A549 (cell line): ENCODE measurements around the gene NELFCD. TPM values are rescaled to one million over a fixed set of nuclear protein-coding genes. Genes with fewer than 3 reads are reported as not detected.
"Not testable (repeated sequence)": the region's sequence is repeated elsewhere in the genome, so short reads cannot be mapped to it uniquely, and the experiment has no call there.

Experiments
- ATAC-seq, 2 experiments: fragments of 200-7000 bp in 1 of 2; fragments of >200 bp in 1 of 2; cut with Nextera tagmentation in 1 of 2; cut with Tn5 transposase in 1 of 2; 3 replicates each; pipeline versions ENCODE4 v1.8.0 to v1.9.1; 2018 to 2020; ENCODE audit warnings: mild to moderate bottlenecking in 1 of 2, moderate library complexity in 1 of 2
- CTCF ChIA-PET: fragments of 300-600 bp; sonication (Branson Sonifier 250); formaldehyde crosslinking; extraction: SDS; loops from one replicate; lab custom pipeline; 2021; ENCODE audit warnings: antibody characterized with exemption, inconsistent platforms; lab: Yijun Ruan, JAX
- POLR2A ChIA-PET: fragments of 350-600 bp; formaldehyde crosslinking; extraction: SDS; loops from one replicate; lab custom pipeline; 2021; ENCODE audit warnings: antibody characterized with exemption, inconsistent platforms; lab: Yijun Ruan, JAX
- DNase-seq, 2 experiments: peaks; one replicate each; pipeline versions ENCODE4 v3.0.0 to v3.0.0-alpha.2; 2011 to 2016; ENCODE audit warnings: low read depth in 1 of 2, low spot score in 1 of 2
- FAIRE-seq: peaks from 2 replicates; lab custom pipeline; 2011; peaks lifted over from hg19 to GRCh38; lab: Jason Lieb, UNC
- H3K27ac ChIP-seq, 2 experiments: fragments of >200 bp; sonication (Bioruptor Twin); formaldehyde crosslinking; 3 replicates each; pipeline ENCODE4 v1.5.1; 2016 to 2017
- H3K4me1 ChIP-seq: fragments of >200 bp; sonication (Bioruptor Twin); formaldehyde crosslinking; 3 replicates; pipeline ENCODE4 v1.6.1; 2016
- H3K4me2 ChIP-seq: fragments of >200 bp; sonication (Bioruptor Twin); formaldehyde crosslinking; 3 replicates; pipeline ENCODE4 v1.6.1; 2016
- H3K4me3 ChIP-seq: fragments of >200 bp; sonication (Bioruptor Twin); formaldehyde crosslinking; 3 replicates; pipeline ENCODE4 v1.5.1; 2016
- H3K9me3 ChIP-seq: fragments of >200 bp; sonication (Bioruptor Twin); formaldehyde crosslinking; 3 replicates; pipeline ENCODE4 v1.6.1; 2016
- CHD4 ChIP-seq: fragments of 200-600 bp; sonication (generic); IDR thresholded peaks from 2 replicates; pipeline ENCODE4 v1.6.1; 2016; ENCODE audit warnings: antibody characterized with exemption, mild to moderate bottlenecking, borderline replicate concordance
- EHF ChIP-seq: fragments of 250-450 bp; sonication (Bioruptor Pico); IDR thresholded peaks from 2 replicates; pipeline ENCODE4 v1.5.0; 2020; ENCODE audit warnings: mild to moderate bottlenecking
- EHMT2 ChIP-seq: fragments of 200-600 bp; sonication (generic); IDR thresholded peaks from 2 replicates; pipeline ENCODE4 v1.6.1; 2016; ENCODE audit warnings: antibody characterized with exemption, low read depth, mild to moderate bottlenecking, moderate library complexity
- FOXS1 ChIP-seq: fragments of 250-450 bp; sonication (Bioruptor Pico); IDR thresholded peaks from 2 replicates; pipeline ENCODE4 v1.5.0; 2020; ENCODE audit warnings: mild to moderate bottlenecking, moderate library complexity
- HDAC2 ChIP-seq: fragments of 200-600 bp; sonication (generic); IDR thresholded peaks from 2 replicates; pipeline ENCODE4 v1.6.1; 2016
- HOXB5 ChIP-seq: fragments of 250-450 bp; sonication (Bioruptor Pico); IDR thresholded peaks from 2 replicates; pipeline ENCODE4 v1.5.0; 2020; ENCODE audit warnings: mild to moderate bottlenecking, moderate library complexity
- JUNB ChIP-seq: fragments of >200 bp; sonication (Bioruptor Twin); formaldehyde crosslinking; IDR thresholded peaks from 2 replicates; pipeline ENCODE4 v1.6.1; 2016
- NFE2L2 ChIP-seq: fragments of 150-350 bp; conservative IDR thresholded peaks from 2 replicates; pipeline ENCODE4 v1.6.1; 2014; ENCODE audit warnings: low read length
- RARB ChIP-seq: fragments of 250-450 bp; sonication (Bioruptor Pico); IDR thresholded peaks from 2 replicates; pipeline ENCODE4 v1.8.0; 2021; ENCODE audit warnings: mild to moderate bottlenecking, moderate library complexity
- RNF2 ChIP-seq: fragments of 200-600 bp; sonication (generic); IDR thresholded peaks from 2 replicates; pipeline ENCODE4 v1.6.1; 2016; ENCODE audit warnings: low read depth, mild to moderate bottlenecking, antibody characterized with exemption, moderate library complexity, borderline replicate concordance
- TFCP2L1 ChIP-seq: fragments of 250-450 bp; sonication (Bioruptor Pico); IDR thresholded peaks from 2 replicates; pipeline ENCODE4 v1.5.0; 2021; ENCODE audit warnings: mild to moderate bottlenecking
- ZC3H11A ChIP-seq: fragments of 450-650 bp; IDR thresholded peaks from 2 replicates; pipeline ENCODE4 v1.6.1; 2014; ENCODE audit warnings: antibody characterized with exemption, mild to moderate bottlenecking
- ZSCAN20 ChIP-seq: fragments of 250-450 bp; sonication (Bioruptor Pico); IDR thresholded peaks from 2 replicates; pipeline ENCODE4 v1.8.0; 2022; ENCODE audit warnings: mild to moderate bottlenecking, moderate library complexity
- WGBS: methylation state at CpG from one replicate; pipeline ENCODE4 v1.1.6; 2017; ENCODE audit errors: missing lambda C conversion rate; 5-methylcytosine and 5-hydroxymethylcytosine counted together
- polyA plus RNA-seq, 4 experiments: library from polyadenylated mRNA; depleted of rRNA in 3 of 4; stranded (reverse); fragments of >200 nt; fragmentation: RNase III in 1 of 4; extraction: RNeasy Plus Mini Kit Qiagen cat#74134 plus additional on column Dnase treatment in 1 of 4; gene quantifications; 2 replicates in 3 of 4; 3 replicates in 1 of 4; pipeline ENCODE4 v1.2.3, GENCODE V29; 2011 to 2017
- TF ChIP-seq, protein P1 (sequence below): IDR thresholded peaks from 2 replicates; pipeline ENCODE4 v1.6.1; 2012
- TF ChIP-seq, protein P2 (sequence below): fragments of >200 bp; sonication (Bioruptor Twin); formaldehyde crosslinking; IDR thresholded peaks from 2 replicates; pipeline ENCODE4 v1.6.1; 2016
- TF ChIP-seq, protein P3 (sequence below): fragments of 250-450 bp; sonication (Bioruptor Pico); IDR thresholded peaks from 2 replicates; pipeline ENCODE4 v1.5.0; 2020; ENCODE audit warnings: low read depth, mild to moderate bottlenecking, moderate library complexity
- TF ChIP-seq, protein P4 (sequence below): fragments of >200 bp; sonication (Bioruptor Twin); formaldehyde crosslinking; IDR thresholded peaks from 3 replicates; pipeline ENCODE4 v1.5.1; 2016
- TF ChIP-seq, protein P5 (sequence below): fragments of 200-600 bp; sonication (generic); IDR thresholded peaks from 2 replicates; pipeline ENCODE4 v1.6.1; 2016; ENCODE audit warnings: antibody characterized with exemption, mild to moderate bottlenecking, moderate library complexity

Gene NELFCD
- polyA plus RNA-seq, 2 of the 4 experiments (the other 2 are of a cell fraction): 58.8 to 74.0 TPM

DNA sequence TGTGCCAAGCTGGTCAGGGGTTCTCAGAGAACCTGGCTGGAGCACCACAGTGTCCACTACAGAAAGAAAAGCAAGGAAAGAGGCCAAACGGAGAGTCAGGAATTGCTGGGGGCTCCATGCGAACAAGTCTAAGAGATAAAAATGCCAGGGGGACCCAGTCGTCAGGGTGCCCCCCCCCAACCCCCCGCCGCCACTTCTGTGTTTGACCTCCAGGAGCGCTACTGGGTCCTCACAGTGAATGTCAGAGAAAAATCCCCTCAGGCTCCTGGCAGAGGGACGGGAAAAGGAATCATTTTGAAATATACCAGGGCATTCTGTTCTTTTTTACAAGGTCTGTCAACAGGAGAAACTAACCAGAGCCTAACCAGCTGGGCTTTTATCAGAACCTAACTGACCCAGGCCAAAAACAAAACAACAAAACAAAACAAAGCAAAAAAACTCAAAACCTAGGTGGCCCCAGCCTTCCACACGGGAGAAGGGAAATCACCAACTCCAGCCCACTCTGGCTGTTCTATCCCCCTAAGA, 17.9 kb upstream of the NELFCD start:
- H3K4me2 ChIP-seq: no peak overlapping the region
- DNase-seq (no peak), ATAC-seq (no peak), FAIRE-seq (no peak)
- H3K27ac ChIP-seq: no peak overlapping the region
- no peak overlapping the region for H3K4me3 ChIP-seq
- POLR2A ChIA-PET: no interaction called here
- CTCF ChIA-PET: no interaction called here
- WGBS: 32% methylated on average over 8 of the region's 8 CpGs
- H3K4me1 ChIP-seq: no peaks in the 10 kb centered on the region
- H3K9me3 ChIP-seq: peaks cover 15% of the 10 kb centered on the region
- TF ChIP-seq ZSCAN20 (CRISPR knock-in tag) (no peak), HDAC2 (no peak), ZC3H11A (no peak), TFCP2L1 (CRISPR knock-in tag) (no peak), EHMT2 (no peak), RNF2 (no peak), EHF (CRISPR knock-in tag) (no peak), FOXS1 (CRISPR knock-in tag) (no peak), HOXB5 (CRISPR knock-in tag) (no peak), RARB (CRISPR knock-in tag) (no peak), NFE2L2 (no peak), CHD4 (no peak), JUNB (no peak)
- TF ChIP-seq, protein P1, sequence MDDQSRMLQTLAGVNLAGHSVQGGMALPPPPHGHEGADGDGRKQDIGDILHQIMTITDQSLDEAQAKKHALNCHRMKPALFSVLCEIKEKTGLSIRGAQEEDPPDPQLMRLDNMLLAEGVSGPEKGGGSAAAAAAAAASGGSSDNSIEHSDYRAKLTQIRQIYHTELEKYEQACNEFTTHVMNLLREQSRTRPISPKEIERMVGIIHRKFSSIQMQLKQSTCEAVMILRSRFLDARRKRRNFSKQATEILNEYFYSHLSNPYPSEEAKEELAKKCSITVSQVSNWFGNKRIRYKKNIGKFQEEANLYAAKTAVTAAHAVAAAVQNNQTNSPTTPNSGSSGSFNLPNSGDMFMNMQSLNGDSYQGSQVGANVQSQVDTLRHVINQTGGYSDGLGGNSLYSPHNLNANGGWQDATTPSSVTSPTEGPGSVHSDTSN: no peak
- TF ChIP-seq, protein P2, sequence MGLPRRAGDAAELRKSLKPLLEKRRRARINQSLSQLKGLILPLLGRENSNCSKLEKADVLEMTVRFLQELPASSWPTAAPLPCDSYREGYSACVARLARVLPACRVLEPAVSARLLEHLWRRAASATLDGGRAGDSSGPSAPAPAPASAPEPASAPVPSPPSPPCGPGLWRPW: no peak
- TF ChIP-seq, protein P3, sequence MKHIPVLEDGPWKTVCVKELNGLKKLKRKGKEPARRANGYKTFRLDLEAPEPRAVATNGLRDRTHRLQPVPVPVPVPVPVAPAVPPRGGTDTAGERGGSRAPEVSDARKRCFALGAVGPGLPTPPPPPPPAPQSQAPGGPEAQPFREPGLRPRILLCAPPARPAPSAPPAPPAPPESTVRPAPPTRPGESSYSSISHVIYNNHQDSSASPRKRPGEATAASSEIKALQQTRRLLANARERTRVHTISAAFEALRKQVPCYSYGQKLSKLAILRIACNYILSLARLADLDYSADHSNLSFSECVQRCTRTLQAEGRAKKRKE: no peak
- TF ChIP-seq, protein P4, sequence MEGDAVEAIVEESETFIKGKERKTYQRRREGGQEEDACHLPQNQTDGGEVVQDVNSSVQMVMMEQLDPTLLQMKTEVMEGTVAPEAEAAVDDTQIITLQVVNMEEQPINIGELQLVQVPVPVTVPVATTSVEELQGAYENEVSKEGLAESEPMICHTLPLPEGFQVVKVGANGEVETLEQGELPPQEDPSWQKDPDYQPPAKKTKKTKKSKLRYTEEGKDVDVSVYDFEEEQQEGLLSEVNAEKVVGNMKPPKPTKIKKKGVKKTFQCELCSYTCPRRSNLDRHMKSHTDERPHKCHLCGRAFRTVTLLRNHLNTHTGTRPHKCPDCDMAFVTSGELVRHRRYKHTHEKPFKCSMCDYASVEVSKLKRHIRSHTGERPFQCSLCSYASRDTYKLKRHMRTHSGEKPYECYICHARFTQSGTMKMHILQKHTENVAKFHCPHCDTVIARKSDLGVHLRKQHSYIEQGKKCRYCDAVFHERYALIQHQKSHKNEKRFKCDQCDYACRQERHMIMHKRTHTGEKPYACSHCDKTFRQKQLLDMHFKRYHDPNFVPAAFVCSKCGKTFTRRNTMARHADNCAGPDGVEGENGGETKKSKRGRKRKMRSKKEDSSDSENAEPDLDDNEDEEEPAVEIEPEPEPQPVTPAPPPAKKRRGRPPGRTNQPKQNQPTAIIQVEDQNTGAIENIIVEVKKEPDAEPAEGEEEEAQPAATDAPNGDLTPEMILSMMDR: no peak
- TF ChIP-seq, protein P5, sequence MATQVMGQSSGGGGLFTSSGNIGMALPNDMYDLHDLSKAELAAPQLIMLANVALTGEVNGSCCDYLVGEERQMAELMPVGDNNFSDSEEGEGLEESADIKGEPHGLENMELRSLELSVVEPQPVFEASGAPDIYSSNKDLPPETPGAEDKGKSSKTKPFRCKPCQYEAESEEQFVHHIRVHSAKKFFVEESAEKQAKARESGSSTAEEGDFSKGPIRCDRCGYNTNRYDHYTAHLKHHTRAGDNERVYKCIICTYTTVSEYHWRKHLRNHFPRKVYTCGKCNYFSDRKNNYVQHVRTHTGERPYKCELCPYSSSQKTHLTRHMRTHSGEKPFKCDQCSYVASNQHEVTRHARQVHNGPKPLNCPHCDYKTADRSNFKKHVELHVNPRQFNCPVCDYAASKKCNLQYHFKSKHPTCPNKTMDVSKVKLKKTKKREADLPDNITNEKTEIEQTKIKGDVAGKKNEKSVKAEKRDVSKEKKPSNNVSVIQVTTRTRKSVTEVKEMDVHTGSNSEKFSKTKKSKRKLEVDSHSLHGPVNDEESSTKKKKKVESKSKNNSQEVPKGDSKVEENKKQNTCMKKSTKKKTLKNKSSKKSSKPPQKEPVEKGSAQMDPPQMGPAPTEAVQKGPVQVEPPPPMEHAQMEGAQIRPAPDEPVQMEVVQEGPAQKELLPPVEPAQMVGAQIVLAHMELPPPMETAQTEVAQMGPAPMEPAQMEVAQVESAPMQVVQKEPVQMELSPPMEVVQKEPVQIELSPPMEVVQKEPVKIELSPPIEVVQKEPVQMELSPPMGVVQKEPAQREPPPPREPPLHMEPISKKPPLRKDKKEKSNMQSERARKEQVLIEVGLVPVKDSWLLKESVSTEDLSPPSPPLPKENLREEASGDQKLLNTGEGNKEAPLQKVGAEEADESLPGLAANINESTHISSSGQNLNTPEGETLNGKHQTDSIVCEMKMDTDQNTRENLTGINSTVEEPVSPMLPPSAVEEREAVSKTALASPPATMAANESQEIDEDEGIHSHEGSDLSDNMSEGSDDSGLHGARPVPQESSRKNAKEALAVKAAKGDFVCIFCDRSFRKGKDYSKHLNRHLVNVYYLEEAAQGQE: no peak

DNA sequence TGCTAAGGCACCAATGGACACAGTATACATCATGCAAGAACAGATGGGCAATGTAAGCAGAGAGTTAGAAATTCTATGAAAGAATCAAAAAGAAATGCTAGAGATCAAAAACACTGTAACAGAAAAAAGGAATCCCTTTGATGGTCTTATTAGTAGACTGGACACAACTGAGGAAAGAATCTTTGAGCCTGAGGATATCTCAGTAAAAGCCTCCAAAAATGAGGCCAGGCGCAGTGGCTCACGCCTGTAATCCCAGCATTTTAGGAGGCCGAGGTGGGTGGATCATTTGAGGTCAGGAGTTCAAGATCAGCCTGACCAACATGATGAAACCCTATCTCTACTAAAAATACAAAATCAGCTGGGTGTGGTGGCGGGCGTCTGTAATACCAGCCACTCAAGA, 17.1 kb upstream of the NELFCD start:
- H3K9me3 ChIP-seq: peaks cover 17% of the 10 kb centered on the region
- H3K4me1 ChIP-seq, POLR2A ChIA-PET, H3K4me2 ChIP-seq, H3K4me3 ChIP-seq, H3K27ac ChIP-seq, FAIRE-seq, CTCF ChIA-PET, ATAC-seq, DNase-seq: not testable (repeated sequence)
- 50% methylated on average over 5 of the region's 5 CpGs for whole genome bisulfite sequencing
